HepG2 (cell line): ENCODE measurements around the gene JAG1. TPM values are rescaled to one million over a fixed set of nuclear protein-coding genes. Genes with fewer than 3 reads are reported as not detected.

Source experiments
- EP300 ChIP-seq, 3 experiments: sonication (generic) in 1 of 3; formaldehyde crosslinking in 1 of 3; IDR thresholded peaks; 2 replicates each; pipeline versions ENCODE4 v1.5.1 to v1.6.1; 2011 to 2020; ENCODE audit warnings: low read depth in 2 of 3, low read length in 2 of 3, borderline replicate concordance in 1 of 3, improper control_type of control experiment in 1 of 3, mild to moderate bottlenecking in 1 of 3, missing genetic modification reagents in 1 of 3, moderate library complexity in 1 of 3
- SOX6 ChIP-seq, 2 experiments: fragments of 450-650 bp in 1 of 2; sonication (generic) in 1 of 2; formaldehyde crosslinking in 1 of 2; IDR thresholded peaks; 2 replicates each; pipeline versions ENCODE4 v1.4.0 to v1.6.1; 2017 to 2020; ENCODE audit warnings: antibody characterized with exemption in 1 of 2, mild to moderate bottlenecking in 1 of 2, missing genetic modification reagents in 1 of 2
- TARDBP ChIP-seq: sonication (generic); formaldehyde crosslinking; IDR thresholded peaks from 2 replicates; pipeline ENCODE4 v1.8.0; 2022; ENCODE audit warnings: mild to moderate bottlenecking, missing genetic modification reagents
- ZNF180 ChIP-seq: sonication (generic); formaldehyde crosslinking; IDR thresholded peaks from 2 replicates; pipeline ENCODE4 v1.4.0; 2020; ENCODE audit warnings: low read depth, missing genetic modification reagents, borderline replicate concordance
- polyA plus RNA-seq, 8 experiments: library from polyadenylated mRNA; depleted of rRNA in 3 of 8; stranded (reverse) in 7 of 8; unstranded in 1 of 8; fragments of >200 nt; fragmentation: Illumina TruSeq in 4 of 8; extraction: Trizol in 4 of 8; gene quantifications; 2 replicates each; pipeline versions ENCODE4 v1.2.1 to v1.2.3, GENCODE V29; 2011 to 2016; ENCODE audit warnings: low read depth in 4 of 8, missing spikeins in 1 of 8, mixed read lengths in 1 of 8; ENCODE audit not compliant: insufficient read depth in 1 of 8
- total RNA-seq, 5 experiments: library from RNA; depleted of rRNA; stranded (reverse); fragments of >200 nt; fragmentation: Illumina TruSeq; extraction: Trizol; gene quantifications; 2 replicates each; pipeline ENCODE4 v1.2.3, GENCODE V29; 2016; ENCODE audit warnings: low read depth in 1 of 5
- TF ChIP-seq, protein P1 (sequence below): sonication (generic); formaldehyde crosslinking; IDR thresholded peaks from 2 replicates; pipeline ENCODE4 v1.4.0; 2020; ENCODE audit warnings: mild to moderate bottlenecking, missing genetic modification reagents, borderline replicate concordance
- TF ChIP-seq, protein P2 (sequence below): sonication (generic); formaldehyde crosslinking; IDR thresholded peaks from 2 replicates; pipeline ENCODE4 v1.5.1; 2020; ENCODE audit warnings: mild to moderate bottlenecking, missing genetic modification reagents
- TF ChIP-seq, protein P3 (sequence below): IDR thresholded peaks from 2 replicates; pipeline ENCODE4 v1.6.1; 2016; ENCODE audit warnings: low read depth, missing genetic modification reagents, missing compliant biosample characterization
- TF ChIP-seq, protein P4 (sequence below): sonication (generic); formaldehyde crosslinking; IDR thresholded peaks from 2 replicates; pipeline ENCODE4 v1.4.0; 2020; ENCODE audit warnings: low read depth, missing genetic modification reagents

The JAG1 gene
- total and polyA plus RNA-seq, 2 of the 13 experiments (the other 11 are each of a cell fraction or from before 2014, with no cell fraction given): 47.1 to 56.3 TPM

DNA sequence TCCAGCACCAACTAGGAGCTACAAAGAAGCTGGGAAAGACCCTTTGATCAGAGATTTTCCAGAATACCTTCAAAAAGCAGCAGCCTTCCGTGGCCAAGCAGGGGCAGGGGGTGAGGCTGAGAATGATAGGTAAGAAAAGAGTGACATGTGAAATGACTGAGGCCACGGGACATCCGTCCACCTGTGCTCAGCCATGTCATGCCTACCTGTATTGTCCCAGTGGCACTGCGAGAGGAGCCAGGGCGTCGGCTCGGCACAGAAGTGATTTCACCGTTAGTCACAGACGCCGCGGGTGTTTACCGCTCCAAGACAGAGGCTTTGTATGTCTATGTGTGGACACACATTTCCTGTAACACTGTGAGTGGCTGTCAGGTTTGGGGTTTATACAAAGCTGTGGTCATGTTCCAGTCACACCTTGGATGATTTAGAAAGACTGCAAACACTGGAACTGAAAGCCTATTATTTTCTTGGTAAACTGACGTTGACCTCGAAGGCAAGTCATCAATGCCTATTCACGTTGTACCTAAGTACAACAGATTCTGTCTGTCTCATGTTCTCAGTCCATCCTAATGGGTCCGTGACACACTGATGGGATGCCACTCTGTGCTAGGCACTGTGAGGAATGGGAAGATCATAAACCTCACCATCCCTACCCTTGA lies 32.1 kb upstream of the JAG1 start (continued):
- TF ChIP-seq, protein P1, sequence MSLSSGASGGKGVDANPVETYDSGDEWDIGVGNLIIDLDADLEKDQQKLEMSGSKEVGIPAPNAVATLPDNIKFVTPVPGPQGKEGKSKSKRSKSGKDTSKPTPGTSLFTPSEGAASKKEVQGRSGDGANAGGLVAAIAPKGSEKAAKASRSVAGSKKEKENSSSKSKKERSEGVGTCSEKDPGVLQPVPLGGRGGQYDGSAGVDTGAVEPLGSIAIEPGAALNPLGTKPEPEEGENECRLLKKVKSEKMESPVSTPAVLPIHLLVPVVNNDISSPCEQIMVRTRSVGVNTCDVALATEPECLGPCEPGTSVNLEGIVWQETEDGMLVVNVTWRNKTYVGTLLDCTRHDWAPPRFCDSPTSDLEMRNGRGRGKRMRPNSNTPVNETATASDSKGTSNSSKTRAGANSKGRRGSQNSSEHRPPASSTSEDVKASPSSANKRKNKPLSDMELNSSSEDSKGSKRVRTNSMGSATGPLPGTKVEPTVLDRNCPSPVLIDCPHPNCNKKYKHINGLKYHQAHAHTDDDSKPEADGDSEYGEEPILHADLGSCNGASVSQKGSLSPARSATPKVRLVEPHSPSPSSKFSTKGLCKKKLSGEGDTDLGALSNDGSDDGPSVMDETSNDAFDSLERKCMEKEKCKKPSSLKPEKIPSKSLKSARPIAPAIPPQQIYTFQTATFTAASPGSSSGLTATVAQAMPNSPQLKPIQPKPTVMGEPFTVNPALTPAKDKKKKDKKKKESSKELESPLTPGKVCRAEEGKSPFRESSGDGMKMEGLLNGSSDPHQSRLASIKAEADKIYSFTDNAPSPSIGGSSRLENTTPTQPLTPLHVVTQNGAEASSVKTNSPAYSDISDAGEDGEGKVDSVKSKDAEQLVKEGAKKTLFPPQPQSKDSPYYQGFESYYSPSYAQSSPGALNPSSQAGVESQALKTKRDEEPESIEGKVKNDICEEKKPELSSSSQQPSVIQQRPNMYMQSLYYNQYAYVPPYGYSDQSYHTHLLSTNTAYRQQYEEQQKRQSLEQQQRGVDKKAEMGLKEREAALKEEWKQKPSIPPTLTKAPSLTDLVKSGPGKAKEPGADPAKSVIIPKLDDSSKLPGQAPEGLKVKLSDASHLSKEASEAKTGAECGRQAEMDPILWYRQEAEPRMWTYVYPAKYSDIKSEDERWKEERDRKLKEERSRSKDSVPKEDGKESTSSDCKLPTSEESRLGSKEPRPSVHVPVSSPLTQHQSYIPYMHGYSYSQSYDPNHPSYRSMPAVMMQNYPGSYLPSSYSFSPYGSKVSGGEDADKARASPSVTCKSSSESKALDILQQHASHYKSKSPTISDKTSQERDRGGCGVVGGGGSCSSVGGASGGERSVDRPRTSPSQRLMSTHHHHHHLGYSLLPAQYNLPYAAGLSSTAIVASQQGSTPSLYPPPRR (CRISPR knock-in tag): peak; percentile 75
- peak in 1 of 2 experiments; percentile 94; a peak in 2 of 4 replicates for TF ChIP-seq EP300 (IDR thresholded peaks at IDR 0.05; ENCODE audit: low read depth in 2 of 2, low read length in 2 of 2)
- peak; percentile 96 for TF ChIP-seq EP300 (CRISPR knock-in tag; IDR thresholded peaks at IDR 0.05; ENCODE audit: borderline replicate concordance)
- TF ChIP-seq ZNF180 (CRISPR knock-in tag): no peak
- TF ChIP-seq, protein P2, sequence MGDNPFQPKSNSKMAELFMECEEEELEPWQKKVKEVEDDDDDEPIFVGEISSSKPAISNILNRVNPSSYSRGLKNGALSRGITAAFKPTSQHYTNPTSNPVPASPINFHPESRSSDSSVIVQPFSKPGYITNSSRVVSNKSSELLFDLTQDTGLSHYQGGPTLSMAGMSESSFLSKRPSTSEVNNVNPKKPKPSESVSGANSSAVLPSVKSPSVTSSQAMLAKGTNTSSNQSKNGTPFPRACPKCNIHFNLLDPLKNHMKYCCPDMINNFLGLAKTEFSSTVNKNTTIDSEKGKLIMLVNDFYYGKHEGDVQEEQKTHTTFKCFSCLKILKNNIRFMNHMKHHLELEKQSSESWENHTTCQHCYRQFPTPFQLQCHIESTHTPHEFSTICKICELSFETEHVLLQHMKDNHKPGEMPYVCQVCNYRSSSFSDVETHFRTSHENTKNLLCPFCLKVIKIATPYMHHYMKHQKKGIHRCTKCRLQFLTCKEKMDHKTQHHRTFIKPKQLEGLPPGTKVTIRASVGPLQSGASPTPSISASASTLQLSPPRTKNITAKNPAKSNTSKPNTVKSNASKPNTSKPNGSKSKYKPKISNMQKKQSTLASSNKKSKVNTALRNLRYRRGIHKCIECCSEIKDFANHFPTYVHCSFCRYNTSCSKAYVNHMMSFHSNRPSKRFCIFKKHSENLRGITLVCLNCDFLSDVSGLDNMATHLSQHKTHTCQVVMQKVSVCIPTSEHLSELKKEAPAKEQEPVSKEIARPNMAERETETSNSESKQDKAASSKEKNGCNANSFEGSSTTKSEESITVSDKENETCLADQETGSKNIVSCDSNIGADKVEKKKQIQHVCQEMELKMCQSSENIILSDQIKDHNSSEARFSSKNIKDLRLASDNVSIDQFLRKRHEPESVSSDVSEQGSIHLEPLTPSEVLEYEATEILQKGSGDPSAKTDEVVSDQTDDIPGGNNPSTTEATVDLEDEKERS: no peak
- peak; percentile 64; the same call in 1 of the 2 replicates for TF ChIP-seq TARDBP
- TF ChIP-seq, protein P3, sequence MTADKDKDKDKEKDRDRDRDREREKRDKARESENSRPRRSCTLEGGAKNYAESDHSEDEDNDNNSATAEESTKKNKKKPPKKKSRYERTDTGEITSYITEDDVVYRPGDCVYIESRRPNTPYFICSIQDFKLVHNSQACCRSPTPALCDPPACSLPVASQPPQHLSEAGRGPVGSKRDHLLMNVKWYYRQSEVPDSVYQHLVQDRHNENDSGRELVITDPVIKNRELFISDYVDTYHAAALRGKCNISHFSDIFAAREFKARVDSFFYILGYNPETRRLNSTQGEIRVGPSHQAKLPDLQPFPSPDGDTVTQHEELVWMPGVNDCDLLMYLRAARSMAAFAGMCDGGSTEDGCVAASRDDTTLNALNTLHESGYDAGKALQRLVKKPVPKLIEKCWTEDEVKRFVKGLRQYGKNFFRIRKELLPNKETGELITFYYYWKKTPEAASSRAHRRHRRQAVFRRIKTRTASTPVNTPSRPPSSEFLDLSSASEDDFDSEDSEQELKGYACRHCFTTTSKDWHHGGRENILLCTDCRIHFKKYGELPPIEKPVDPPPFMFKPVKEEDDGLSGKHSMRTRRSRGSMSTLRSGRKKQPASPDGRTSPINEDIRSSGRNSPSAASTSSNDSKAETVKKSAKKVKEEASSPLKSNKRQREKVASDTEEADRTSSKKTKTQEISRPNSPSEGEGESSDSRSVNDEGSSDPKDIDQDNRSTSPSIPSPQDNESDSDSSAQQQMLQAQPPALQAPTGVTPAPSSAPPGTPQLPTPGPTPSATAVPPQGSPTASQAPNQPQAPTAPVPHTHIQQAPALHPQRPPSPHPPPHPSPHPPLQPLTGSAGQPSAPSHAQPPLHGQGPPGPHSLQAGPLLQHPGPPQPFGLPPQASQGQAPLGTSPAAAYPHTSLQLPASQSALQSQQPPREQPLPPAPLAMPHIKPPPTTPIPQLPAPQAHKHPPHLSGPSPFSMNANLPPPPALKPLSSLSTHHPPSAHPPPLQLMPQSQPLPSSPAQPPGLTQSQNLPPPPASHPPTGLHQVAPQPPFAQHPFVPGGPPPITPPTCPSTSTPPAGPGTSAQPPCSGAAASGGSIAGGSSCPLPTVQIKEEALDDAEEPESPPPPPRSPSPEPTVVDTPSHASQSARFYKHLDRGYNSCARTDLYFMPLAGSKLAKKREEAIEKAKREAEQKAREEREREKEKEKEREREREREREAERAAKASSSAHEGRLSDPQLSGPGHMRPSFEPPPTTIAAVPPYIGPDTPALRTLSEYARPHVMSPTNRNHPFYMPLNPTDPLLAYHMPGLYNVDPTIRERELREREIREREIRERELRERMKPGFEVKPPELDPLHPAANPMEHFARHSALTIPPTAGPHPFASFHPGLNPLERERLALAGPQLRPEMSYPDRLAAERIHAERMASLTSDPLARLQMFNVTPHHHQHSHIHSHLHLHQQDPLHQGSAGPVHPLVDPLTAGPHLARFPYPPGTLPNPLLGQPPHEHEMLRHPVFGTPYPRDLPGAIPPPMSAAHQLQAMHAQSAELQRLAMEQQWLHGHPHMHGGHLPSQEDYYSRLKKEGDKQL: peak; percentile 55
- no peak for TF ChIP-seq SOX6 (IDR thresholded peaks at IDR 0.05)
- TF ChIP-seq SOX6 (CRISPR knock-in tag; IDR thresholded peaks at IDR 0.05): peak; percentile 95
- TF ChIP-seq, protein P4, sequence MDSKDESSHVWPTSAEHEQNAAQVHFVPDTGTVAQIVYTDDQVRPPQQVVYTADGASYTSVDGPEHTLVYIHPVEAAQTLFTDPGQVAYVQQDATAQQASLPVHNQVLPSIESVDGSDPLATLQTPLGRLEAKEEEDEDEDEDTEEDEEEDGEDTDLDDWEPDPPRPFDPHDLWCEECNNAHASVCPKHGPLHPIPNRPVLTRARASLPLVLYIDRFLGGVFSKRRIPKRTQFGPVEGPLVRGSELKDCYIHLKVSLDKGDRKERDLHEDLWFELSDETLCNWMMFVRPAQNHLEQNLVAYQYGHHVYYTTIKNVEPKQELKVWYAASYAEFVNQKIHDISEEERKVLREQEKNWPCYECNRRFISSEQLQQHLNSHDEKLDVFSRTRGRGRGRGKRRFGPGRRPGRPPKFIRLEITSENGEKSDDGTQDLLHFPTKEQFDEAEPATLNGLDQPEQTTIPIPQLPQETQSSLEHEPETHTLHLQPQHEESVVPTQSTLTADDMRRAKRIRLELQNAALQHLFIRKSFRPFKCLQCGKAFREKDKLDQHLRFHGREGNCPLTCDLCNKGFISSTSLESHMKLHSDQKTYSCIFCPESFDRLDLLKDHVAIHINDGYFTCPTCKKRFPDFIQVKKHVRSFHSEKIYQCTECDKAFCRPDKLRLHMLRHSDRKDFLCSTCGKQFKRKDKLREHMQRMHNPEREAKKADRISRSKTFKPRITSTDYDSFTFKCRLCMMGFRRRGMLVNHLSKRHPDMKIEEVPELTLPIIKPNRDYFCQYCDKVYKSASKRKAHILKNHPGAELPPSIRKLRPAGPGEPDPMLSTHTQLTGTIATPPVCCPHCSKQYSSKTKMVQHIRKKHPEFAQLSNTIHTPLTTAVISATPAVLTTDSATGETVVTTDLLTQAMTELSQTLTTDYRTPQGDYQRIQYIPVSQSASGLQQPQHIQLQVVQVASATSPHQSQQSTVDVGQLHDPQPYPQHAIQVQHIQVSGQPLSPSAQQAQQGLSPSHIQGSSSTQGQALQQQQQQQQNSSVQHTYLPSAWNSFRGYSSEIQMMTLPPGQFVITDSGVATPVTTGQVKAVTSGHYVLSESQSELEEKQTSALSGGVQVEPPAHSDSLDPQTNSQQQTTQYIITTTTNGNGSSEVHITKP (CRISPR knock-in tag): peak; percentile 18; the same call in 1 of the 2 replicates
